ENCODE measurements around the gene HDAC8. TPM values are rescaled to one million over a fixed set of nuclear protein-coding genes. Genes with fewer than 3 reads are reported as not detected.
A peak's percentile ranks its signal among the peaks of the same experiment; 100 is the strongest.

Gene HDAC8
- total RNA-seq, 2 experiments from 2014 or later, result 32.5 to 40.0 TPM

- H3K4me3 ChIP-seq (ENCODE audit: low read depth, low read length, poor library complexity, severe bottlenecking), result no peak overlapping the region
- intact Hi-C loops (cut with micrococcal nuclease; ENCODE audit: unreplicated experiment), result no loop called here
- ChIA-PET CTCF (ENCODE audit: unreplicated experiment) (no interaction called here), POLR2A (no interaction called here)
- no peak for DNase-seq (ENCODE audit: low spot score)
- no peak overlapping the region for H3K27ac ChIP-seq (ENCODE audit: low read depth, low read length, poor library complexity, severe bottlenecking)
- no peak overlapping the region for H3K4me2 ChIP-seq (ENCODE audit: low read length)
- H3K4me1 ChIP-seq (ENCODE audit: insufficient read depth, low read length, poor library complexity, severe bottlenecking), result no peaks in the 10 kb centered on the region
- H3K79me2 ChIP-seq (ENCODE audit: insufficient read depth, low read depth, low read length), result no peaks in the 10 kb centered on the region
- H2AFZ ChIP-seq (ENCODE audit: low read length), result no peak overlapping the region
- no peaks in the 10 kb centered on the region for H3K9me2 ChIP-seq (ENCODE audit: insufficient read depth, low read length)
- no peaks in the 10 kb centered on the region for H4K20me1 ChIP-seq (ENCODE audit: insufficient read depth, low read length)
- H3K9me3 ChIP-seq (ENCODE audit: low read length), result no peaks in the 10 kb centered on the region
- TF ChIP-seq EZH2phosphoT487 (IDR thresholded peaks at IDR 0.05; ENCODE audit: borderline replicate concordance, low read depth, low read length), result no peak
- TF ChIP-seq, protein P1, sequence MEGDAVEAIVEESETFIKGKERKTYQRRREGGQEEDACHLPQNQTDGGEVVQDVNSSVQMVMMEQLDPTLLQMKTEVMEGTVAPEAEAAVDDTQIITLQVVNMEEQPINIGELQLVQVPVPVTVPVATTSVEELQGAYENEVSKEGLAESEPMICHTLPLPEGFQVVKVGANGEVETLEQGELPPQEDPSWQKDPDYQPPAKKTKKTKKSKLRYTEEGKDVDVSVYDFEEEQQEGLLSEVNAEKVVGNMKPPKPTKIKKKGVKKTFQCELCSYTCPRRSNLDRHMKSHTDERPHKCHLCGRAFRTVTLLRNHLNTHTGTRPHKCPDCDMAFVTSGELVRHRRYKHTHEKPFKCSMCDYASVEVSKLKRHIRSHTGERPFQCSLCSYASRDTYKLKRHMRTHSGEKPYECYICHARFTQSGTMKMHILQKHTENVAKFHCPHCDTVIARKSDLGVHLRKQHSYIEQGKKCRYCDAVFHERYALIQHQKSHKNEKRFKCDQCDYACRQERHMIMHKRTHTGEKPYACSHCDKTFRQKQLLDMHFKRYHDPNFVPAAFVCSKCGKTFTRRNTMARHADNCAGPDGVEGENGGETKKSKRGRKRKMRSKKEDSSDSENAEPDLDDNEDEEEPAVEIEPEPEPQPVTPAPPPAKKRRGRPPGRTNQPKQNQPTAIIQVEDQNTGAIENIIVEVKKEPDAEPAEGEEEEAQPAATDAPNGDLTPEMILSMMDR (conservative IDR thresholded peaks at IDR 0.05; ENCODE audit: low read length), result no peak
- H3K36me3 ChIP-seq (ENCODE audit: insufficient read depth, low read length), result no peaks in the 10 kb centered on the region
- no TSS peak for BruUV-seq (replicated peaks)
Observed at GRCh38 chrX:72317139-72317538, 255.5 kb downstream of the HDAC8 start.

DNA sequence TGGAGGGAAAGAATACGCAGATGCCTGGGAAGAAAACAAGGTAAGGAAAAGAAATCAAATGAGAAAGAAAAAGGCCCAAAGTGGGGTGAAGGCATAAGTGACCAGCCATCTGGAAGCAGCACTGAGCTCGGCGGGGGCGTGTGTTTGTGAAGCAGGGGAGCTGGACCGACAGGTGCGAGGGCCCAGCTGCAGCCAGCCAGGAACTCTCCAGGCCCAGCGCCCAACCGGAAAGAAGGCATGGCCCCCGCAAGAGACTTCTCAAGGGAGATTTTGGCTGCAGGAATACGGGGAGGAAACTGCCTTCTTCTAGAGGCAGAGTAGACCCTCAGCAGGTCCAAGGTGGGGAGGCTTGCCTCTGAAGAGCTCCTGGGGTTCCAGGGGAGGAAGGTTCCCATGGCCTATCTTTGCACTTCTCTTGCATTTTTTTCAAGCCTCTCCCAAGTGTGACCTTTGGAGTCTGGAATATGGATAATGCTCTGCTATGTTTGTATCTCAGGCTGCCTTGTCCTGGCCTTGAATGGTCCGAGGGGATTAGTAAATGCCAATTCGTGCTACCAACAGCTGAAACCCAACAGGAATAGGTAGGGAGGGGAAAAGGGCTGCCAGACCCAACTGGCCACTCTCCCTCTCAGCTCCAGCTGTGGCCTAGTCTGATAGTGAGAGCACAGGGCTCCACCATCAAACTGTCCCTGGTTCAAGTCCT is 256.1 kb downstream of the HDAC8 start:
- ChIA-PET POLR2A (interaction anchor here (0.7 kb wide), 3 partner anchors 19 to 318 kb away, joined by 3 read pairs; no protein-coding TSS in a partner anchor), CTCF (ENCODE audit: unreplicated experiment) (no interaction called here)

DNA sequence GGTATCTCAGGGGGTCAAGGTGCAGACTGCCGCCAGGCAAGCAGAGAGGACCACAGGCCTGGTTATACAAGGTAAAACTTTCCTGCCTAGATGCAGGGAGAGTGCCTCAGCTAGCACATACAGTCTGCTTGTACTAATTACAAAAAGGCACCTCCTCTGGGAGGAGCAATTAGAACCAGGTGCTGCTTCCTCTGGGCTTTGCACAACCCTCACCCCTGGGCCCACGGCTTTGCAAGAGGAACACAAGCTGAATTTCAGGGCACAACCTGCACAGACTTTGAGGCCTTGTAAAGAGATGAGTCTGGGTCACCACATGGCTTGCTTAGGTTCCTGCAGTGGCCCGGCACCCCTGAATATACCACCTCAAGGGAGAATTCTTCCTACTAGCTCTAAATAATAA is 257.8 kb downstream of the HDAC8 start:
- TF ChIP-seq, protein P1 (conservative IDR thresholded peaks at IDR 0.05; ENCODE audit: low read length), result no peak
- TF ChIP-seq EZH2phosphoT487 (IDR thresholded peaks at IDR 0.05; ENCODE audit: borderline replicate concordance, low read depth, low read length), result no peak

More for the DNA sequence above, 256.1 kb downstream of the HDAC8 start:
- Histone ChIP-seq H3K4me1 (ENCODE audit: insufficient read depth, low read length, poor library complexity, severe bottlenecking) (no peaks in the 10 kb centered on the region), H3K9me3 (ENCODE audit: low read length) (no peaks in the 10 kb centered on the region), H3K79me2 (ENCODE audit: insufficient read depth, low read depth, low read length) (no peaks in the 10 kb centered on the region), H3K4me2 (ENCODE audit: low read length) (no peak overlapping the region), H2AFZ (ENCODE audit: low read length) (no peak overlapping the region), H3K4me3 (ENCODE audit: low read depth, low read length, poor library complexity, severe bottlenecking) (no peak overlapping the region), H3K9me2 (ENCODE audit: insufficient read depth, low read length) (no peaks in the 10 kb centered on the region), H4K20me1 (ENCODE audit: insufficient read depth, low read length) (no peaks in the 10 kb centered on the region), H3K27ac (ENCODE audit: low read depth, low read length, poor library complexity, severe bottlenecking) (no peak overlapping the region), H3K36me3 (ENCODE audit: insufficient read depth, low read length) (no peaks in the 10 kb centered on the region)
- BruUV-seq (replicated peaks), result no TSS peak
- intact Hi-C loops (cut with micrococcal nuclease; ENCODE audit: unreplicated experiment), result no loop called here
- TF ChIP-seq EZH2phosphoT487 (IDR thresholded peaks at IDR 0.05; ENCODE audit: borderline replicate concordance, low read depth, low read length), result no peak
- TF ChIP-seq, protein P1 (conservative IDR thresholded peaks at IDR 0.05; ENCODE audit: low read length), result no peak
- DNase-seq (ENCODE audit: low spot score), result no peak

More for the DNA sequence above, 257.8 kb downstream of the HDAC8 start:
- CTCF ChIA-PET (ENCODE audit: unreplicated experiment), result no interaction called here
- POLR2A ChIA-PET, result no interaction called here
- Histone ChIP-seq H3K27ac (ENCODE audit: low read depth, low read length, poor library complexity, severe bottlenecking) (no peak overlapping the region), H4K20me1 (ENCODE audit: insufficient read depth, low read length) (no peaks in the 10 kb centered on the region), H3K4me3 (ENCODE audit: low read depth, low read length, poor library complexity, severe bottlenecking) (no peak overlapping the region), H3K36me3 (ENCODE audit: insufficient read depth, low read length) (no peaks in the 10 kb centered on the region), H3K9me2 (ENCODE audit: insufficient read depth, low read length) (no peaks in the 10 kb centered on the region), H2AFZ (ENCODE audit: low read length) (no peak overlapping the region), H3K79me2 (ENCODE audit: insufficient read depth, low read depth, low read length) (no peaks in the 10 kb centered on the region), H3K4me2 (ENCODE audit: low read length) (no peak overlapping the region), H3K9me3 (ENCODE audit: low read length) (no peaks in the 10 kb centered on the region), H3K4me1 (ENCODE audit: insufficient read depth, low read length, poor library complexity, severe bottlenecking) (no peaks in the 10 kb centered on the region)
- BruUV-seq (replicated peaks), result no TSS peak
- intact Hi-C loops (cut with micrococcal nuclease; ENCODE audit: unreplicated experiment), result no loop called here
- DNase-seq (ENCODE audit: low spot score), result peak; percentile 1

Data from OCI-LY7 (cell line).